A673 (cell line): ENCODE data around the gene TAF4. TPM values are rescaled to one million over a fixed set of nuclear protein-coding genes. Genes with fewer than 3 reads are reported as not detected.

ENCODE experiments used
- BruUV-seq: library from RNA; stranded (reverse); fragments of 400-500 nt; replicated peaks from 2 replicates; lab custom pipeline; 2021; lab: Mats Ljungman, UMichigan
- CTCF ChIA-PET: fragments of 300-600 bp; sonication (Branson Sonifier 250); formaldehyde crosslinking; loops from one replicate; lab custom pipeline; 2022; ENCODE audit warnings: antibody characterized with exemption; lab: Charles Lee
- POLR2A ChIA-PET: fragments of 300-600 bp; sonication (Branson Sonifier 250); formaldehyde crosslinking; loops from one replicate; lab custom pipeline; 2022; ENCODE audit warnings: antibody characterized with exemption; ENCODE audit not compliant: low non-redundant PET; lab: Charles Lee
- DNase-seq: peaks from one replicate; pipeline ENCODE4 v3.0.0-alpha.2; 2015; ENCODE audit warnings: low spot score
- H3K27ac ChIP-seq: fragments of 200-600 bp; sonication (generic); 2 replicates; pipeline ENCODE4 v1.5.1; 2016; ENCODE audit warnings: mixed run types, low read depth, mild to moderate bottlenecking, mixed read lengths, antibody characterized with exemption, low read length; ENCODE audit not compliant: poor library complexity, severe bottlenecking
- H3K27me3 ChIP-seq: fragments of 200-600 bp; sonication (generic); replicated peaks from 2 replicates; pipeline ENCODE4 v1.6.1; 2017; ENCODE audit warnings: mixed run types, low read depth, mild to moderate bottlenecking, mixed read lengths, antibody characterized with exemption, low read length; ENCODE audit not compliant: insufficient read depth, poor library complexity
- H3K36me3 ChIP-seq: fragments of 200-600 bp; sonication (generic); 2 replicates; pipeline ENCODE4 v1.6.1; 2016; ENCODE audit warnings: mixed run types, mild to moderate bottlenecking, mixed read lengths, antibody characterized with exemption, low read length; ENCODE audit not compliant: insufficient read depth, poor library complexity, severe bottlenecking
- H3K4me1 ChIP-seq: fragments of 200-600 bp; sonication (generic); 2 replicates; pipeline ENCODE4 v1.6.1; 2017; ENCODE audit warnings: mixed run types, mild to moderate bottlenecking, mixed read lengths, antibody characterized with exemption, low read length; ENCODE audit not compliant: insufficient read depth, poor library complexity, severe bottlenecking
- H3K4me3 ChIP-seq: fragments of 200-600 bp; sonication (generic); 2 replicates; pipeline ENCODE4 v1.5.1; 2016; ENCODE audit warnings: low read depth, mixed run types, mild to moderate bottlenecking, mixed read lengths, low read length; ENCODE audit not compliant: poor library complexity, severe bottlenecking
- H3K9me3 ChIP-seq: fragments of 200-600 bp; sonication (generic); 2 replicates; pipeline ENCODE4 v1.6.1; 2016; ENCODE audit warnings: mixed run types, low read depth, mild to moderate bottlenecking, mixed read lengths, antibody characterized with exemption, low read length; ENCODE audit not compliant: poor library complexity, severe bottlenecking
- CTCF ChIP-seq: fragments of 300-800, 200-600 bp; sonication (generic); conservative IDR thresholded peaks from 2 replicates; pipeline ENCODE4 v1.5.1; 2017; ENCODE audit warnings: low read depth, mild to moderate bottlenecking, antibody characterized with exemption, low read length, moderate library complexity, mixed read lengths
- EZH2 ChIP-seq: fragments of 200-600 bp; sonication (generic); IDR thresholded peaks from 2 replicates; pipeline ENCODE4 v1.6.1; 2017; ENCODE audit warnings: borderline replicate concordance, low read depth, mild to moderate bottlenecking, mixed read lengths, antibody characterized with exemption, low read length; ENCODE audit not compliant: poor library complexity, severe bottlenecking
- intact Hi-C: fragments of 100-400 bp; cut with micrococcal nuclease; formaldehyde crosslinking; loops from one replicate; pipeline ENCODE4 v1.10.0; 2022; ENCODE audit not compliant: unreplicated experiment
- total RNA-seq: library from RNA; stranded (reverse); gene quantifications from 2 replicates; pipeline ENCODE4 v1.2.3, GENCODE V29; 2021

Gene TAF4
- total RNA-seq, 1 experiment from 2014 or later: 37.0 TPM

- Histone ChIP-seq H3K4me1 (peaks cover 19% of the 10 kb centered on the region), H3K27ac (no peak overlapping the region), H3K36me3 (no peaks in the 10 kb centered on the region), H3K27me3 (no peaks in the 10 kb centered on the region), H3K4me3 (no peak overlapping the region), H3K9me3 (no peaks in the 10 kb centered on the region)
- no TSS peak for BruUV-seq
- DNase-seq: no peak
- POLR2A ChIA-PET: no interaction called here
- intact Hi-C loops: no loop called here
- CTCF ChIA-PET: no interaction called here
- TF ChIP-seq EZH2 (no peak), CTCF (no peak)
Measured at GRCh38 chr20:62026564-62026856, 39.2 kb downstream of the TAF4 start.

- H3K4me3 ChIP-seq: no peak overlapping the region
- ChIA-PET POLR2A (no interaction called here), CTCF (no interaction called here)
- no peak overlapping the region for H3K27ac ChIP-seq
- H3K9me3 ChIP-seq: no peaks in the 10 kb centered on the region
- no peak for TF ChIP-seq EZH2
- peak; percentile 39; the same call in 1 of the 2 replicates for TF ChIP-seq CTCF
- peaks cover 19% of the 10 kb centered on the region for H3K4me1 ChIP-seq
- no peaks in the 10 kb centered on the region for H3K36me3 ChIP-seq
- intact Hi-C loops: no loop called here
- peak; percentile 19 for DNase-seq
- no TSS peak for BruUV-seq
- H3K27me3 ChIP-seq: no peaks in the 10 kb centered on the region
Measured at GRCh38 chr20:62025832-62026563, 39.7 kb downstream of the TAF4 start.

GRCh38 chr20:62025394-62025793, 40.3 kb downstream of the TAF4 start:
- H3K27ac ChIP-seq: no peak overlapping the region
- H3K4me3 ChIP-seq: no peak overlapping the region
- no peak for TF ChIP-seq CTCF
- no peak for TF ChIP-seq EZH2
- no peaks in the 10 kb centered on the region for H3K9me3 ChIP-seq
- BruUV-seq: no TSS peak
- peaks cover 19% of the 10 kb centered on the region for H3K4me1 ChIP-seq
- no peaks in the 10 kb centered on the region for H3K36me3 ChIP-seq
- no peaks in the 10 kb centered on the region for H3K27me3 ChIP-seq
- intact Hi-C loops: no loop called here
- ChIA-PET POLR2A (no interaction called here), CTCF (no interaction called here)
- DNase-seq: no peak
